Activated T-helper 1 cell treated with Interleukin-2 at 50 U/mL for 16 hours (primary cell): ENCODE results near the gene NOC2L.
"Not testable (repeated sequence)": the region's sequence is repeated elsewhere in the genome, so short reads cannot be mapped to it uniquely, and the experiment has no call there.

Source experiments
- DNase-seq: peaks from one replicate; pipeline ENCODE4 v3.0.0-alpha.2; 2020; ENCODE audit warnings: low read depth

Gene NOC2L

DNA sequence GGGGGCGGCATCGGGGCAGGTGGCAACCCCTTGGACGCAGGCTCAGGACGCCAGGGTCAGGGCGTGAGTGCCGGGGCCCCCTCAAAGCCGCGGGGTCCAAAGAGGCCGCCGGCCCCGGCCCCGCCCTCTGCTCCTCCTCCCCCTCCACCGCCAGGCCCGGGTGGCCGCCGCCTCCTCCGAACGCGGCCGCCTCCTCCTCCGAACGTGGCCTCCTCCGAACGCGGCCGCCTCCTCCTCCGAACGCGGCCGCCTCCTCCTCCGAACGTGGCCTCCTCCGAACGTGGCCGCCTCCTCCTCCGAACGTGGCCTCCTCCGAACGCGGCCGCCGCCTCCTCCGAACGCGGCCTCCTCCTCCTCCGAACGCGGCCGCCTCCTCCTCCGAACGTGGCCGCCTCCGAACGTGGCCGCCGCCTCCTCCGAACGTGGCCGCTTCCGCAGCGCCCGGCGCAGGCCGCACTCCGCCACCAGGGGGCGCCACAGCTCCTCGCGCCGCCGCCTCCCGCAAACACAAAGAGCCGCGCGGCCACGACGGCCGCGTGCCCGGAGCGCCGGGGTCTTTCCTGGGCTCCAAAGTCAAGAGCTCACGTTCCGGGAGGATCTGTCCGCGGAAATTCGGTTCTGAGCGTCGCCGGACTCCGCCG lies 54.6 kb downstream of the NOC2L start:
- peak; percentile 78 for DNase-seq

DNA sequence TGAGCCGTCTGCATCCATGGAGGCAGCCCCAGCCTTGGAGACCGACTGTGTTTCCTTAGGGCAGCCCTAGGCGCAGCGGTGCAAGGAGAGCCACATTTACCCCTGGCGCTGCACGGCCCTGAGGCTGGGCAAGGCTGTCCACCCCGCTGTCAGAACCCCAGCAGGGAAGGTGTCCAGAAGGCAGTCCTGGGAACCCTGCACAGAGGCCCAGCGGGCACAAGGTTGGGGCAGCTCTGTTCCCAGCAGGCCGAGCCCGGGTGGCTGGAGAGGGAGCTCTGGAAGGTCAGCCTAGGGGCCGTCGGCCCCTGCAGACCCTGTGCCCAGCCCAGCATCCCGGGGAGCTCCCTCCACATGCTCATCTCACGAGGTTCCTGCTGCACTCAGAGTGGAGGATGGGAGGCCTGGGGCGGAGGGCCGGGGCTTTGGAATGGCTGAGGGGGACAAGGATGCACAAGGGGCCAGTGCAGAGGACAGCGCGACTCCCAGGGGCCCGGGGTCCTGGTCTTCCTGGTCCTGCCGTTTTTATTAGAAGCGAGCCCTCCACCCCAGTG lies 55.3 kb downstream of the NOC2L start:
- no peak for DNase-seq

DNA sequence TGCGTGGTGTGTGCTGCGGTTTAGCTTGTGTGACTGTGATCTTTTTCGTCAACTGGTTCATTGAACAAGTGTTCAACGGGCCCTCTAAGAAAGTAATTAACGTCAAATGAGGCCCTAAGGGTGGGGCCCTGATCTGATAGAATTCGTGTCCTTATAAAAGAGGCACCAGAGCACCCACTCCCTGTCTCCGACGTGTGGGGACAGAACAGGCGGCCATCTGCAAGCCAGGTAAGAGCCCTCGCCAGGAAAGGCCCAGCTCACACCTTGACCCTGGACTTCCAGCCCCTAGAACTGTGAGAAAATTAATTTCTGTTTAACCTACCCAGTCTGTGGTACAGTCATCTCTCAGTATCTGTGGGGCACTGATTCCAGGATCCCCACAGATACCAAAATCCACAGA lies 55.8 kb downstream of the NOC2L start:
- DNase-seq = no peak

DNA sequence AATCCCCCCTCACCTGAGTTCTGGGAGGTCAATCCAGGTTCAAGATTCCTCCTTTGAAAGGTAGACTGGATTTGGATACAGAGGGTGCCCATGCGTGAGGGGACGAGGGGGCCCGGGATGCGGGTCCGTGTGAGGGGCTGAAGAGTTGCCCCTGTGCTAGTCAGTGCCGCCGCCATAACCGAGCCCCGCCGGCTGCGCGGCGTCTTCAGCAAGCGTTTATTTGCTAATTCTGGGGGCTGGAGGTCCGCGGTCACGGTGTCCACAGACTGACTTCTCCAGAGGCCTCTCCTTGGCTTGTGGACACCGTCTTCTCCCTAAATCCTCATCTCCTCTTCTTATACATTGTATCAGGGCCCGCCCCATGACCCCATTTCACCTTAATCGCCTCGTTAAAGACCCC lies 56.3 kb downstream of the NOC2L start:
- no peak for DNase-seq

DNA sequence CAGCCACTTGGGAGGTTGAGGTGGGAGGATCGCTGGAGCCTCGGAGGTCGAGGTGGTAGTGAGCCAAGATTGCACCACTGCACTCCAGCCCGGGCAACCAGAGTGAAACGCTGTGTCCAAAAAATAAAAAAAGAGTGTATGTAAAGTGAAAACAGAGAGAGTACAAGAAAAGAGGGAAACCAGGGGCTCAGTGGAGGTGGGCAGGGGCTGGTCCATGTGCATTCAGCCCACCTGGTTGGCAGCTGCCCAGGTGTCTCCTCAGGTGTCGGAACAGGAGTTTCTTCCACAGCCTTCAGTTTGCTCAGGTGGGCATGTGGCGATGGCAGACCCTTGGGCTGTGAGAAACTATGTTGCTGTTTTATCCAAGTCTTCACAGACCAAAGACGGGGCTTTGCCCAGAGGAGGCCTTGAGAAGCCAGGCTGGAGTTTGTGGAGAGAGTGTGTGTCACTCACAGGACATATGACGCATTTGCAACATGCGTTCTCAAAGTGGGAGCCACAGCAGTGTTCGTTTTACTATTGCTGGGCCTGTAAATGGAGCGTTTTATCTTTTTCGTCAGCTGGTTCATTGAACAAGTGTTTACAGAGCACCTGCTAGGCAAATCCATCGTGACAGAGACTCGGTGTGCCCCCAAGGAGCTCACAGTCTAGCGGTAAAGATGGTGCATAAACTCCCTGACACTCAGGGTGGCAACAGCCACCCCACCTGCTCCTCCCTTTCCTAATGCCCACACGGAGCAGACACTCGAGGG lies 57.8 kb downstream of the NOC2L start:
- no peak for DNase-seq

DNA sequence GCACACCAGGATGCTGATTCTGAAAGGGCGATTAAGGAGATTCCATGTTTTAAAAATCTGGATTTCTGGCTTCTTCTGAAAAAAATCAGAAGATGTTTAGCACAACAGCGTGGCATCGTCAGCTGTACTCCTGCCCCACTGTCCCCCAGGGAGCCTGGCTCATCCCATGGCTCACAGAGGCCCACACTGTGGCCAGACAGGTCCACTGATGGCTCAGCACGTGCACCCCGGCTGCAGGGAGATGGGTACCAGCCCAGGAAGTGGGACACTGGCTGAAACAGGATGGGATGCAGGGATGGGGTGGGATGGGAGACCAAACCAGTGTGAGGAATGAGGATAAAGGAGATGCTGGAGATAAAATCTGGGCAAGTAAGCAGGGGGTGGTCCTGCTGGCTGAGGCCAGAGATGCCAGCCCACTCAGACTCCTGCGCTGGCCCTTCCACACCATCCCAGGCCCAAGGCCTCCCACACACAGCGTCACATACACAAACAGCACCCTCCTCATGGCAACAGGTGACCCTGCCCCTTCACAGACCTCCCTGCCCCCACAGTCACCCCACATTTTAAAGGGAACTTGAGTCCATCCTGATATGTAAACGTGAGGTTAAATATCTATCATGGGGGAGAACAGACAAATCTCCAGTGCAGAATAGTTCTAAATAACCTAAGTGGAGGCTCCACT lies 59.3 kb downstream of the NOC2L start:
- no peak for DNase-seq

DNA sequence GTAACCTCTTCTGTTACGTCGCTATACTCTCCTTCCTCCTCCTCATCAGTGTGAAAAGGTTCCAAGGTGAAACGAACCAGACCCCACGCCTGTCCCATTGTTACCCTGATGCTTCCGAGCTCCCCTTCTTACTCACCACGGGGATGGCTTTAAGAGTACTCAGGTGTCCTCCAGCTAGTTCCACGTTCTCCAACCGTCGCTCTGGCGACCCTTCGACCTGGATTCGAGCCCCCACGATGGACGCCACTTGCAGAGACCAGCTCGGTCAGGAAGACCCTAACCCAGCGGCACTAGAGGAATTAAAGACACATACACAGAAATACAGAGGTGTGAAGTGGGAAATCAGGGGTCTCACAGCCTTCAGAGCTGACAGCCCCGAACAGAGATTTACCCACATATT lies 61.1 kb downstream of the NOC2L start:
- not testable (repeated sequence) for DNase-seq

DNA sequence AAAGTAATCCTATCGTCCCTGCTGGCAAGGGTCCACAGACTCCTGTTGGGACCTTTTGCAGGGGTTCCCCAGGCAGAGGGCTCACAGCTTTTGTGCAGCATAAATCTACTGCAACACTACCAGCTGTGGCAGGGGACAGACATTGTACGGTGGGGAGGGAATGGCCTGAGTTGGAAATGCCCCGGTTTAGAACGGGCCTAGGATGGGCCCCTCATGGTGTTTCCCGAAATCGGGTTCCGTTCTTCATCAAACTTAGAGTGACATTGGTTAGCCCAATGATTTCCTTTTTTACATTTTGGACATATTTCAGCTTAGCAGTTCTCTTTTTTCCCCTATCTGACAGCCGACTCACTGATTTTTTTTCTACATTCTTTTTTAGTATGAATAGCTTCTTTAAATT lies 61.8 kb downstream of the NOC2L start:
- no peak for DNase-seq
